GM18507 (cell line): ENCODE measurements around the gene ISCU.
"Not testable (repeated sequence)": the region's sequence is repeated elsewhere in the genome, so short reads cannot be mapped to it uniquely, and the experiment has no call there.

Experiments used
- DNase-seq: peaks from one replicate; pipeline ENCODE4 v3.0.0; 2011; ENCODE audit warnings: low read depth; ENCODE audit not compliant: insufficient read length; ENCODE audit errors: extremely low spot score
- FAIRE-seq: peaks from 2 replicates; lab custom pipeline; 2011; peaks lifted over from hg19 to GRCh38; lab: Jason Lieb, UNC

Gene ISCU

DNA sequence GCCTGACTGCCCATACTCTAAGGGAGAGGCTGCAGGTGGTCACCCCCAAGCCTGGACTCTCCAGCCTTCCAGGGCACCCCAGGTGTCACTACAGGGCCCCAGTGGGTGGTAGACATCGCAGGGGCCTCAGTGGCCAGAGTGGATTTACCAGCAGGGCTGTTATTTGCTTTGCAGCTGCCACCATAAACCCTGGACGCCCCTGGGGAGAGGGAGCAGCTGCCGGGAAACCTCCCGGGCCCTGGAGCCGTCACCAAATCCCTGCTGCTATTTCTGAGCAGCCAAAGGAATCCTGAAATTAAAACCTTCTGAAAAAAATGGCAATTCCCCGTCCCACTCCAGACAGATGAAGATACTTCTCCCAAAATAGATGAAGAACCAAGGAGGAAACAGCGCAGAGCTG lies 21.6 kb downstream of the ISCU start:
- DNase-seq (no peak), FAIRE-seq (no peak)

DNA sequence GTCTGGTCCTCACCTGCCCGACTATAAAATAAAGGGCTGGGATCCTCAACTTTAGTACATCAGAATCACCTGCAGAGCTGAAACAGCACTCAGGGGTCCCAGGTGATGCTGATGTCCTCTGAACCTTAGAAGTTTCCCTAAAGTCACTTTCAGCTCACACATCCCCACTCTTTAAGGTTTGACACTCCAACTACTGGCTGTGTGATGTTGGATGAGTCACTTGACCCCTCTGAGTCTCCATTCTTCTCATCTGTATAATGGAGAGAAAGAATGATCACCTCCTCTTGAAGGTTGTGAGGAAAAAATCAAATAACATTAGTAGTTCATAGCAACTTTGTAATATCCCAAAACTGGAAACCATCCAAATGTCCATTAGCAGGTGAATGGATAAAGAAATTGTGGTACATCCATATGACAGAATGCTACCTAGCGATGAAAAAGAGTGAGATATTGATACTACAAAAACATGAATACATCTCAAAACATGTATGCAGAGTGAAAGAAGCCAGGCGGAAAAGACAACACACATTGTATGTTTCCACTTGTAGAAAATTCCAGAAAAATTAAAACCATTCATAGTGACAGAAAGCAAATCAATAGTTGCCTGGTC lies 22.2 kb downstream of the ISCU start:
- DNase-seq (no peak), FAIRE-seq (no peak)

DNA sequence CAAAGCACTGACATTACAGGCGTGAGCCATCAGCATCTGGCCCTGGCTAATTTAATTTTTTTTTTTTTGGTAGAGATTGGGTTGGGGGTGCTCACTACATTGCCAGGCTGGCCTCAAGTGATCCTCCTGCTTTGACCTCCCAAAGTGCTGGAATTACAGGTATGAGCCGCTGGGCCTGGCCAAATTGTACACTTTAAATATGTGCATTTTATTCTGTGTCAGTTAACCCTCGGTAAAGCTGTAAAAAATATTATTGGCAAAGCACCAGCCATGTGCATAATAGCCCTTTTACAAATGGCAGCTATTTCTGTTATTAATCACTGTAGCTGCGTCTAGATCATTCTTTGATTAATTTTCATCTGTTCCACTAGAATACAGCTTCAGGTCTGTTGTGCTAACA lies 23.5 kb downstream of the ISCU start:
- FAIRE-seq (no peak), DNase-seq (no peak)

DNA sequence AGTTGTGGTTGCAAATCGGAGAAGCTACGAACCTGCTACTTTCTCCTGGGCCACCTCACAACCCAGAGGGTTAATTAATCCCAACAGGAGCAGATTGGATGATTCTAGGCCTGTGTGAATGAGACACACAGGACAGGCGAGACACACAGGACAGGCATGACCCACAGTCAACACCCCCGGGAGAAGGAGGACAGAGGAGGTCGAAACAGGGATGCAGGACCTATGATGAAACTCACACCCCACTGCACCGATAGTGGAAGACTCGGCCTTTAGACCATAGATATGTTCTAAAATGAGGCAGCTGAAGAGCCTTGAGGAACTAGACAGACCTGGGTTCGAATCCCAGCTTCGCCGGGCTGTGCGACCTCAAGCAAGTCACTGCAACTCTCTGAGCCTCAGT lies 23.9 kb downstream of the ISCU start:
- no peak for FAIRE-seq
- no peak for DNase-seq

DNA sequence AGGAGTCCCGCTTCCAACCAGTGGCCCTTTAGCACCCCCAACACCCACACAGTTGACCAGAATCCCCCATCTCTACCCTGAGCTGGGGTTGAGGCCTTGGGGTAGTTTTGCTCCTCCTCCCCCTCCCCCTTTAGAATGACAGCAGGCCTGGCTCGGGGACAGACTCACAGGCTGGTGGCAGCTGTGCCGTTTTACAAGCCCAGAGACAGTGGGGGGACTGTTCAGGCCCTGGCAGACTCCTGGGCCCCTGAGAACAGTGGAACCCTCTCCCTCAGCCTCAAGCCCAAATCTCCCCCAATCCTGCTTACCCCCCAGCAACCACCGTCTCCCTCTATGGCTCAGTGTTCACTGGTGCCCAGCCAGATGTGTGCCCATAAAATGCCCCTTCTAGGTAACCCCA lies 25.4 kb downstream of the ISCU start:
- FAIRE-seq (no peak), DNase-seq (no peak)

DNA sequence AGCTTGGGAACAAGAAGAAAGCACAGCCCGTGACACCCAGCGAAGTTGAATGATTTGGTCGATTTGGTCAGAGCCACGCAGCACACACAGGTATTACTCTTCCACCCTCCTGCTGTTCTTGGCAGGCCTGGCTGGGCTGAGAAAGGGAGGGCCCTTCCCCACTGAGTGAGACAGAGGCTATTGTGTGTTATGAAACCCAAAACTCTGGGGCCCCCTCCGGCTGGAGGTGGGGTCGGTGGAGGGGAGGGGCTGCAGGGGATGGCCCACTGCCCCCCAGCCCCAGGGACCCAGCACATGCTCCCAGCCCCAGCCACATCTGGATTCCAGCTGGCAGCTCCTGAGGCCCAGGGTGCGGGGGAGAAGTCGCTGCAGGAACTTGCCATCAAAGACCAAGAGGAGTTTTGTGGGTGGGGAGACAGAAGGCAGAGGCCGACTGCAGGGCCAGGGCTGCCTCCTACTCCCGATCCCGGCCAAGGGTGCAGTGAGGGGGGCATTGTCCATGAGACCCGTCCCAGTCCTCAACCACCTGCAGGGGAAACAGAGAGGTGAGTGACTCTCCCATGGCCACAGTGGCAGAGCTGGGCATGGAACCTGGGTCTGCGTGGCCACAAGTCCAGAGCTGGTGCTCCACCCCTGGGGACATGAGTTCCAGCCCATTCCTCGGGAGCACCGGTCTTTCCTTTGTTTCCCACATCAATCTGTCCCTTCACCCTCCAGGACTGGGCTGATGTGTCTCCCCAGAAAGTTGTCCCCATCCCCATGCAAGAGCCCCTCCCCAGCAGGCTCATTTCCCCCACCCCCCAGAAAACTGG lies 26.8 kb downstream of the ISCU start:
- FAIRE-seq, result no peak
- no peak for DNase-seq

DNA sequence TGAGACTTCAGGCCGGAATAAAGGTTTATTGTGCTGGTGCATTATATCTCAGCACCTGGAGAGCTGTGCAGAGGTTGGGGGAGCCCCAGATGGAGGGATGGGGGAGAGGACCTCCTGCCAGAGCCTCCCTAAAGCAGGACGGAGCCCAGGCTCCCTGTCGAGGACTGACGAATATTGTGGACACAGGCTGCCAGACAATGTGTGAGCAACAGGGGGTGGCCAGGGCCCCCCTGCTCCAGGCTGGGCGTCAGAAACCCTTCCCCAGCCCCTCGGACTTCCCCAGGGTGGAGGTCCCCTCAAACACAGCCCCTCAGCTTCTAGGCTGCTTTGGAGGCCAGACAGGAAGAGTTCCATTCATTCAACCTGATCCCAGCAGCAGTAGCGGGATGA lies 27.4 kb downstream of the ISCU start:
- no peak for FAIRE-seq
- DNase-seq, result no peak

DNA sequence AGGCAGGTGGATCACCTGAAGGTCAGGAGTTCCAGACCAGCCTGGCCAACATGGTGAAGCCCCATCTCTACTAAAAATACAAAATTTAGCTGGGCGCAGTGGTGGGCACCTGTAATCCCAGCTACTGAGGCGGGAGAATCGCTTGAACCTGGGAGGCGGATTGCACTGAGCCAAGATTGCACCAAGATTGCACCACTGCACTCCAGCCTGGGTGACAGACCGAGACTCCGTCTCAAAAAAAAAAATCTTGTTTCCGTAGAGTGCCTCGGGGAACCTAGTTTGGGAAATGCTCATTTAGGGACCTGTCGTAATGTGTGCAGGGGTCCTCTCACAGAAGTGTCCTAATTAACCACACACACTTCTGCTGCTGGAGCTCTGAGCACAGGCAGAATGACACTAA lies 28.1 kb downstream of the ISCU start:
- not testable (repeated sequence) for DNase-seq, FAIRE-seq

DNA sequence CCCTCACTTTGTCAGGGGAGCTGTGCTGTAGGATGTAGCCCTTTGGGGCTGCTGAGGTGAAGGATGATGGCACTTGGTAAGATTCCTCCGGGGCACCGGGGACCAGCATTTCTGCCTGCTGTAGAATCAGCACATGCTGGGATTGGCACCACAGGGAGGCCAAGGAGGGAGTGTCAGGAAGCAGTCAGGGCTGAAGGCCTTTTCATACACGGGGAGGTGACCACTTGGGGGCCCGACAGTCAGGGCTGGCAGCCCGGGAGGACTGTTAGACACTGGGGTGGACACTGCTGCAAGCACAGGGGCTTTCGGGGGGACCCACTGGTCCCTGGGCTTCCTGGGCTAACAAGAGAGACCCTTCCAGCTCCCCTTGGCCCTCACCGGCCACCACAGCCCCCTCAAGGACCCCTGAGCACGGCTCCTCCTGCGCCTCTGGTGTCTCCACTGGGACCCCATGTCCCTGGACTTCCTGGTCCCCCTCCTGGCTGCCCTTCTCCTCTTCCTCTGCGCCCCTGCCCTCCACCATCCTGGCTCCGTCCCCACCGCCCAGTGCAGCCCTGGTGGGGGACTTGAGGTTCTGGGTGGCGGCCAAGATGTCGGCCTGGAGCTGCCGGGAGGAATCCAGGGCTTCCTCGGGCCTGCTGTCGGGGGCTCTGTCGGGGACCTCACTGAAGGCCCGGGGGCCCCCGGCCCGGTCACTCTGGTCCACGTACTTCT lies 29.0 kb downstream of the ISCU start:
- FAIRE-seq (no peak), DNase-seq (no peak)

DNA sequence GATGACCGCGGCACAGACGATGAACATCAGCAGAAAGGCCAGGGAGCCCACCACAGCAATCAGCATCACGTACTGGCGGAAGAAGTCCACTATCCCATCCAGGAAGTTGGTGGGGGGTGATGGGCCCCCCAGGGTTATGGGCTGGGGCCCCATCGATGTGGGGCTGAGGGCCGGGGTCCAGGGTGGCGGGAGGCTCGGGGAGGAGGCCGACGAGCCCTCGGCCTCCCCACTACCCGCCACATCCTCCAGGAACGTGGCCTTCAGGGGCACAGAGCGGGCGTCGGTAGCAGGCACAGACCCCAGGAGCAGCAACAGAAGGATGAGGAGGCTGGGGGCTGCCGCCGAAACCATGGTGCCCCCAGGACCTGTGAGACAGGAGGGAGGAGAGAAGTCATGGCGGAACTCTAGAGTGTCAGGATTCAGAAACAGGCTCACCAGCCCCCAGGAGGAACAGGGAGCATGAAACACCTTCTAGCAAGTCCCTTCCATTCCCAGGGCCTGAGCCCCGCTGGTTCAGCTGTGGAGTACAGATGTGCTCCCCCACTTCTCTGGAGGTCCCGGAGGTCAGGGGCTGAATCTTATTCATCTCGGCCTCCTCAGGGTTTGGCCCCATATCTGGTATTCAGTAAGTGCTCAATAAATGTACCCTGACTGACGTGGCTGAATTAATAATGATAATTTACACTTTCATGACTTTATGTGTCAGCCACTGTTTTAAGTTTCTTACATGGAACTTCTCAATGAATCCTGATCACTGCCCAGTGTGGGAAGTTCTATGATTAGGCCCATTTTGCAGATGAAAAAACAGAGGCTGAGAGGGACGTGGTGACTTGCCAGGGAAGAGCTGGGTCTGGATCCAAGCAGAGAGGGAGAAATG lies 29.9 kb downstream of the ISCU start:
- FAIRE-seq, result no peak

DNA sequence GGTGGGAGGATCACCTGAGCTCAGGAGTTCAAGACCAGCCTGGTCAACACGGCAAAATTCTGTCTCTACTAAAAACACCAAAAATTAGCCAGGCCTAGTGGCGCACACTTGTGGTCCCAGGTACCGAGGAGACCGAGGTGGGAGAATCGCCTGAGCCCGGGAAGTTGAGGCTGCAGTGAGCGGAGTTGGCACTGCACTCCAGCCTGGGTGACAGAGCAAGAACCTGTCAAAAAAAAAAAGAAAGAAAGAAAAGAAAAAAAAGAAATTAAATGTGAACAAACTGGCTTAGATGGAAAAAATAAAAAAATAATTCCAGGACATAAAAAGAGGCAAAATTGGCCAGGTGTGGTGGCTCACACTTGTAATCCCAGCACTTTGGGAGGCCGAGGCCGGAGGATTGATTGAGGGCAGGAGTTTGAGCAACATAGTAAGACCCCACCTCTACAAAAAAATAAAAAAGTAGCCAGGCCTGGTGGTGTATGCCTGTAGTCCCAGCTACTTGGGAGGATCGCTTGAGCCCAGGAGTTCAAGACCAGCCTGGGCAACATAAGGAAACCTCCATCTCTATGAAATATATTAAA lies 32.0 kb downstream of the ISCU start:
- FAIRE-seq (no peak), DNase-seq (no peak)

More for the DNA sequence above, 29.9 kb downstream of the ISCU start:
- no peak for DNase-seq

DNA sequence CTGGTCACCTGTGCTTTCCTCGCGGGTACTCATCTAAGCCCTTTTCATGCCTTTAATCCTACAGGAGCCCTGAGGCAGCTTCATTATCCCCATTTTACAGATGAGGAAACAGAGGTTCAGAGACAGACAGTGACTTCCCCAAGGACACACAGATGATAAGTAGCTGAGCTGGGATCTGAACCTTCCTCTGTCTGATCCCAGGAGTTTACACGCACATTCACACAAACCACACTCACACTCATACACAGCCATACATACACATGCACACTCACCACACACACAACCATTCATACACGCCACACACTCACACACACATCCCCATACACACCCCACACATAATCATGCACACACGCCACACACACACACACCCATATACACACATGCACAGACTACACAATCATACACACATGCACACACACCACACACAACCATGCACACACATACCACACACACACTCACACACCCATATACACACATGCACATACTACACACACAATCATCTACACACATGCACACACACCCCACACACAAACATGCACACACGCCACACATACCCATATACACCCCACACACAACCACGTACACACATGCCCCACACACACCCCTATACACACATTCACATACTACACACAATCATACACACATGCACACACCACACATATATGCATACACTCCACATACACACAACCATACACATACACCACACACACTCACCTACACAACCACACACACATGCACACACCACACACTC lies 32.7 kb downstream of the ISCU start:
- FAIRE-seq (peak; percentile 41), DNase-seq (no peak)

DNA sequence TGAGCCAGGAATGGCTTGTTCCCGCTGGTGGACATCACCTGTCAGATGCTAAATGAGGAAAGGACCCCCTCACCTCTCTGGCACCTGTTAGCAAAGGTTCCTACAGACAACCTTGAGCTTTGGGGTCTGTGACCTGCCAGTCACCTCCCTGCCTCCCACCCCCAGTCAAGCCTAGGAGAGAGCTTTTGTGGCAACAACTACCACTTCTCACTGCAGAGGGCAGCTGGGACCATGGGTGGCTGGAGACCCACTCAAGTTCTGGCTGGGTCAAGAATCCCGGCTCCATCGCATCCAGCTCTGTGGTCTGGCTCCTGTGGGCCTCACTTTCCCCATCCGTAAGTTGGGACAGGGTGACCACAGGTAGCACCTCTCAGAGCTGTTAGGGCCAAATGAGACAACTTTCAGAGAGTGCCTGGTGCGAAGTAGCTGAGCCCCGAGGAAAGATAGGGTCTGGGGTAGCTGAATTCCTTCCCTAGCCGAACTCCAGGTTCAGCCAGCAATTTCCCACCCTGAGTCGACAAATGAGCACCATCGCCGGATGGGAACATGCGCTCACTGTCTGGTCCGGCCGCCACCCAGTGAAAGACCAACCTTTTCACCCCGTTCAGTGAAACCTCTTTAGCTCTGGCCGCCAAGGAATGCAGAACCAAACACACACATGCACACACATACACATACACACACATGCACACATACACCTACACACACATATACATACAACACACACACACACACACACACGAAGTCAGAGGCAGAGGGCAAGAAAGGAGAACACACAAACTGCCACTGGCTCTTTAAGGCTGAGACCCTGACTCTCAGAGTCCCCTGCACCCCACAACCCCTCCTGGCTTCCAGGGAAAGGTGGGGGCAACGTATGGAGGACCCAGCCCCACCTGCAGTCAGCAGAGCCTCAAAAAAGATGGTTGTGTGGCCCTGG lies 33.6 kb downstream of the ISCU start:
- FAIRE-seq (no peak), DNase-seq (no peak)

DNA sequence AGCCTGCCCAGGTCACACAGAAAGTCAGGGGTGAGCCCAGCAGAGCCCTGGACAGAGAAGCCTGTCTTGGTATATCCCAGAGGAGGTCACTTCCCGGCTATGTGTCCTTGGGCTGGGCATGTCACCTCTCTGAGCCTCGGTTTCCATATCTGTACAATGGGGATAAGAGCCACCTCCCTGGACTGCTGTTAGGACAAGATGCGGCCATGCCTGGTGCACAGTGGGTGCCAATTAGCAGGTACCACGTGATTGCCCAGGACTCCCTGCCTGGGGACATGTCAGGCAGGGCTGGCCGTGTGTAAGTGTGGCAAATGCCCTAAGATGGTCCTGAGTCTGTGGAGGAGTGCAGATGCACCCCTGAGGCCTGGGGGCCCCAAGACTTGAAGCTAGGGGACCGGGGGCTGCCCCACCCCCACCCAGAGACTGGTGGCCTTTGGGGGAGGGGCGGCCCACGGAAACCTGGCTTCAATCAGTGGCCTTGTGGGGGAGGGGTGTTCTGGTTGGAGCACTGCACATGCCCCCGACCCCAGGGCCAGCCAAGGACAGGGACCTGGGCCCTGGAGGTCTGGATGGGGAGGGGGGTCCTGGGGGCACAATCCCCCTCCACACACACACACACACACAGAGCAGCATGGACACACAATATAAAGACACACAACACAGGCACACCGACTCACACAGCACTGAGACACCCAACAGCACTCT lies 34.6 kb downstream of the ISCU start:
- no peak for FAIRE-seq
- no peak for DNase-seq

DNA sequence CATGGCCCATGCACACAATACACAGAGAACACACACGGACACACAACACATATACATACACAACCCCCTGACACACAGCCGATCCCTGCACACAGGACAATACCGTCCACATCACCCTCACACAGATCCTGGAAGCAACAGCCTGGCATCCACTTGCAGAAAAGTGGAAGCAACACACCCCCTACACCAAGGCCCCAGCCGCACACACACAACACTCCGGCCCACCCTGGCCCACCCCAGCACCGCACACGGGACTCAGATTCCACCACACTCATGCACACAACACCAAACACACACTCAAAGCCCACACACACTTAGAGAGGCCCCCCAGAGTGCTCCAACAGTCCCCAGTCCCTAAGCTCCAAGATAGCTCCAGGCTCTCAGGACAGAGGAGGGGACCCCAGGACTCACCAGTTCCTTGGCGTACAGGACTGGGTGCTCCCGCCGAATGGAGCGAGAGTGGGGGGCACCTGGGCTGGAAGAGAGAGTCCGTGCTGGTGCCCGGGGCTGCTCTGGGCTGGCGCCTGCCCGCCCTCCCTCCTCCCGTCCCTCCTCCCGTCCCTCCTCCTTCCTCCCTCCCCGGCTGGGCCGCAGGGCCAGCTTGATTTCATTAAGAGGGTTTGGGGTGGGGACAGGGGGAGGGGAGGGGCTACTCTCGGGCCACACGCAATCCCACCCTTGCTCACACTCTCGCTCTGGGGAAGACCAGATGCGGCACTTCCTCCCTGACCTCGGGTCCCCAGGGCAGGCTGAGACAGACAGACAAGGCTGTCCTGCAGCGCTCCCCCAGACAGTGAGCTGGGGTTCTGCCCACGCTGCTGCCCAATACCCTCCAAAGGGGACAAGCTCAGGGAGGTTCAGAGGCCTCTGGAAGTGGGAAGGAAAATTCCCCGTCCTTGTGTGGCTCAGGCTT lies 35.4 kb downstream of the ISCU start, which contains the start of gene TMEM119:
Gene TMEM119 (minus strand): TSS at position 526 of the 913 bp plus-strand sequence. CDS start 5,701 bp downstream, outside the sequence.
- DNase-seq (no peak), FAIRE-seq (no peak)
